Endothelial cell of umbilical vein (primary cell): ENCODE measurements around the gene ALLC.

Experiments
- EZH2 ChIP-seq: IDR thresholded peaks from 2 replicates; pipeline ENCODE4 v1.6.1; 2012; ENCODE audit warnings: borderline replicate concordance, low read depth, mild to moderate bottlenecking, moderate library complexity, low read length, inconsistent platforms; ENCODE audit not compliant: severe bottlenecking
- JUN ChIP-seq: IDR thresholded peaks from 2 replicates; pipeline ENCODE4 v1.6.1; 2011; ENCODE audit warnings: borderline replicate concordance, low read depth; ENCODE audit not compliant: insufficient read length, insufficient read depth
- TF ChIP-seq, protein P1 (sequence below), 2 donors: IDR thresholded peaks; 1 replicate in 1 of 2; 2 replicates in 1 of 2; pipeline ENCODE4 v1.5.1; 2011; ENCODE audit warnings: low read length in 2 of 2, mild to moderate bottlenecking in 2 of 2, moderate library complexity in 2 of 2, control low read depth in 1 of 2, inconsistent platforms in 1 of 2, low read depth in 1 of 2; ENCODE audit not compliant: insufficient read depth in 1 of 2; ENCODE audit errors: extremely low read depth in 1 of 2

DNA sequence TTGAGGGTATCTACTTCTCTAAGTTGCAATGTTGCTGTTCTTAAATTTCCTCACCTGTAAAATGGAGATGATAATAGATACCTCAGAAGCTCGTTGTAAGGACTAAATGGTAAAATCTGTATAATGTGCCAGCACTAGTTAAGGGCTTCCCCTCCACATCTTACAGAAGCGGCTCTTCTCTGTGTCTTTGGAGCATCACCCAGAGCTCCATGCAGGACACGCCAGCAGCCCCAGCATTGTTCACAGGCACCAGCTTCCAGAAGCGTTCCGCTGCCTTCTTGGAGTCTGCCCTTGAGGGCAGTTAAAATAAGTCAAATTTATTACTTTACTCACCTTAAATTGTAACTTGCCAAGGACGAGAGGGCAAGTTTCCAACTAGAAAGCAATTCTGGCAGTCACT is 51.2 kb downstream of the ALLC start:
- TF ChIP-seq, protein P1, sequence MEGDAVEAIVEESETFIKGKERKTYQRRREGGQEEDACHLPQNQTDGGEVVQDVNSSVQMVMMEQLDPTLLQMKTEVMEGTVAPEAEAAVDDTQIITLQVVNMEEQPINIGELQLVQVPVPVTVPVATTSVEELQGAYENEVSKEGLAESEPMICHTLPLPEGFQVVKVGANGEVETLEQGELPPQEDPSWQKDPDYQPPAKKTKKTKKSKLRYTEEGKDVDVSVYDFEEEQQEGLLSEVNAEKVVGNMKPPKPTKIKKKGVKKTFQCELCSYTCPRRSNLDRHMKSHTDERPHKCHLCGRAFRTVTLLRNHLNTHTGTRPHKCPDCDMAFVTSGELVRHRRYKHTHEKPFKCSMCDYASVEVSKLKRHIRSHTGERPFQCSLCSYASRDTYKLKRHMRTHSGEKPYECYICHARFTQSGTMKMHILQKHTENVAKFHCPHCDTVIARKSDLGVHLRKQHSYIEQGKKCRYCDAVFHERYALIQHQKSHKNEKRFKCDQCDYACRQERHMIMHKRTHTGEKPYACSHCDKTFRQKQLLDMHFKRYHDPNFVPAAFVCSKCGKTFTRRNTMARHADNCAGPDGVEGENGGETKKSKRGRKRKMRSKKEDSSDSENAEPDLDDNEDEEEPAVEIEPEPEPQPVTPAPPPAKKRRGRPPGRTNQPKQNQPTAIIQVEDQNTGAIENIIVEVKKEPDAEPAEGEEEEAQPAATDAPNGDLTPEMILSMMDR (IDR thresholded peaks at IDR 0.05; ENCODE audit: extremely low read depth in 1 of 2, insufficient read depth in 1 of 2, low read depth in 1 of 2, low read length in 2 of 2) = no peak
- TF ChIP-seq JUN (no peak), EZH2 (no peak)
